HG02840 (cell line): ENCODE data around the gene ARF5.

Experiments
- ATAC-seq: cut with Tn5 transposase; IDR thresholded peaks from one replicate; pipeline ENCODE4 v1.9.1; 2021; ENCODE audit warnings: mild to moderate bottlenecking, moderate library complexity, moderate number of reproducible peaks; ENCODE audit not compliant: unreplicated experiment, low FRiP score

Gene ARF5

GRCh38 chr7:127587663-127588018 is 570 bp upstream of the ARF5 start:
- no peak for ATAC-seq

- ATAC-seq, result peak; percentile 16
Observed at GRCh38 chr7:127588697-127589482, 679 bp downstream of the ARF5 start.

GRCh38 chr7:127589896-127590295 is 1.7 kb downstream of the ARF5 start:
- ATAC-seq, result no peak

GRCh38 chr7:127591189-127591588 is 3.0 kb downstream of the ARF5 start:
- no peak for ATAC-seq

GRCh38 chr7:127591591-127591990 is 3.4 kb downstream of the ARF5 start:
- ATAC-seq, result no peak

- no peak for ATAC-seq
Observed at GRCh38 chr7:127592550-127592949, 4.3 kb downstream of the ARF5 start.

GRCh38 chr7:127594490-127594889 is 6.3 kb downstream of the ARF5 start:
- ATAC-seq, result no peak

- no peak for ATAC-seq
Observed at GRCh38 chr7:127595737-127596136, 7.5 kb downstream of the ARF5 start.

- ATAC-seq, result no peak
Observed at GRCh38 chr7:127598318-127598717, 10.1 kb downstream of the ARF5 start.

- ATAC-seq, result no peak
Observed at GRCh38 chr7:127600885-127601284, 12.7 kb downstream of the ARF5 start.

- ATAC-seq, result no peak
Observed at GRCh38 chr7:127608446-127608845, 20.2 kb downstream of the ARF5 start.

GRCh38 chr7:127609297-127609696 is 21.1 kb downstream of the ARF5 start:
- no peak for ATAC-seq

GRCh38 chr7:127612263-127612662 is 24.1 kb downstream of the ARF5 start:
- ATAC-seq, result no peak

- ATAC-seq, result no peak
Observed at GRCh38 chr7:127616724-127617123, 28.5 kb downstream of the ARF5 start.

GRCh38 chr7:127618042-127618441 is 29.8 kb downstream of the ARF5 start, which contains the start of gene PAX4:
Gene PAX4 (minus strand): TSS chr7:127618142. CDS start chr7:127615928, 2,214 bp downstream.
- ATAC-seq, result no peak

GRCh38 chr7:127618775-127619174 is 30.6 kb downstream of the ARF5 start:
- ATAC-seq, result no peak

GRCh38 chr7:127619681-127620405 is 31.6 kb downstream of the ARF5 start:
- no peak for ATAC-seq

GRCh38 chr7:127620406-127621233 is 32.4 kb downstream of the ARF5 start:
- ATAC-seq, result no peak

GRCh38 chr7:127625331-127625730 is 37.1 kb downstream of the ARF5 start:
- ATAC-seq, result no peak

GRCh38 chr7:127628445-127628844 is 40.2 kb downstream of the ARF5 start:
- no peak for ATAC-seq

- no peak for ATAC-seq
Observed at GRCh38 chr7:127629268-127629854, 41.1 kb downstream of the ARF5 start.
